ENCODE results near the gene BUB1.

DNA sequence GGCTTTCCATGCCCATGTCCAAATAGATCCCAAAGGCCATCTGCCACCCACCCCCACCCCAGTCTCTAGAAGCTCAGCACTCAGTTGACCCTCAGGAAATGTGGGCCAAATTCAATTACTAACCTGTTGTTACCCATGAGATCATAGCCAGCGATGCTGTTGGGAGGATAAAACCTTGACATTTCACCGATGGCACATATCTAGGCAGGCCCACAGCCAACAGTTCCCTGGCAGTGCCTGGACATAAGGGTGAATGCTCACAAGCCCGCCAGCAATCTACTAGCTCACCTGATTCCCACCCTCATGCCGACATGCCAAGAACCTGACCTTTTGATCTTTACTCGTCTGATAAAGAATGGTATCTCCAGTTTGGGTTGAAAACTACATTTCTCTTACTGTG is 42.7 kb upstream of the BUB1 start:
- TF ChIP-seq, protein P1, sequence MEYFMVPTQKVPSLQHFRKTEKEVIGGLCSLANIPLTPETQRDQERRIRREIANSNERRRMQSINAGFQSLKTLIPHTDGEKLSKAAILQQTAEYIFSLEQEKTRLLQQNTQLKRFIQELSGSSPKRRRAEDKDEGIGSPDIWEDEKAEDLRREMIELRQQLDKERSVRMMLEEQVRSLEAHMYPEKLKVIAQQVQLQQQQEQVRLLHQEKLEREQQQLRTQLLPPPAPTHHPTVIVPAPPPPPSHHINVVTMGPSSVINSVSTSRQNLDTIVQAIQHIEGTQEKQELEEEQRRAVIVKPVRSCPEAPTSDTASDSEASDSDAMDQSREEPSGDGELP (CRISPR knock-in tag; IDR thresholded peaks at IDR 0.05; ENCODE audit: borderline replicate concordance), result no peak
- TF ChIP-seq ZNF232 (CRISPR knock-in tag; IDR thresholded peaks at IDR 0.05) (no peak), CTCF (IDR thresholded peaks at IDR 0.05 in 2 of 3, conservative IDR thresholded peaks at IDR 0.05 in 1 of 3; ENCODE audit: insufficient read depth in 2 of 3, low read depth in 1 of 3, low read length in 3 of 3) (no peak), MEF2D (tag; conservative IDR thresholded peaks at IDR 0.05; ENCODE audit: low read depth) (no peak), POLR2A (conservative IDR thresholded peaks at IDR 0.05) (no peak)

Measured in K562 (cell line).